Measurements from ENCODE around the gene UBE2H. TPM values are rescaled to one million over a fixed set of nuclear protein-coding genes. Genes with fewer than 3 reads are reported as not detected.

UBE2H gene
- total RNA-seq, 2 donors from 2014 or later = 72.6 to 81.8 TPM

DNA sequence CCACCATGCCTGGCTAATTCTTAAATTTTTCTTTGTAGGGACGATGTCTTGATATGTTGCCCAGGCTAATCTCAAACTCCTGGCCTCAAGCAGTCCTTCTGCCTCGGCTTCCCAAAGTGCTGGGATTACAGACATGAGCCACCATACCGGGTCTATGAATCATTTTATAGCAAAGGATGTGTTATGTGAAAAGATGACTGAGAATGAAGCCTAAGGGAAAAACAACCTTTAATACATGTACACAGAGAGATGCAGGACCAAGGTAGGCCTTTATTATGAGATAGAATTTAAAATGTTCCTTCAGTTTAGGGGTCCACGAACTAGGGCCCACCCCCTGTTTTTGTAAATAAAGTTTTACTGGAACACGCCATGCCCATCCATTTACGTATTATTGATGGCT, 41.0 kb downstream of the UBE2H start:
- no peaks in the 10 kb centered on the region for H3K9me3 ChIP-seq
- no peaks in the 10 kb centered on the region for H3K27me3 ChIP-seq
- DNase-seq (ENCODE audit: low spot score) = no peak
- H3K4me3 ChIP-seq = no peak overlapping the region
- peaks cover 4% of the 10 kb centered on the region for H3K36me3 ChIP-seq
- H3K27ac ChIP-seq = no peak overlapping the region
- TF ChIP-seq, protein P1, sequence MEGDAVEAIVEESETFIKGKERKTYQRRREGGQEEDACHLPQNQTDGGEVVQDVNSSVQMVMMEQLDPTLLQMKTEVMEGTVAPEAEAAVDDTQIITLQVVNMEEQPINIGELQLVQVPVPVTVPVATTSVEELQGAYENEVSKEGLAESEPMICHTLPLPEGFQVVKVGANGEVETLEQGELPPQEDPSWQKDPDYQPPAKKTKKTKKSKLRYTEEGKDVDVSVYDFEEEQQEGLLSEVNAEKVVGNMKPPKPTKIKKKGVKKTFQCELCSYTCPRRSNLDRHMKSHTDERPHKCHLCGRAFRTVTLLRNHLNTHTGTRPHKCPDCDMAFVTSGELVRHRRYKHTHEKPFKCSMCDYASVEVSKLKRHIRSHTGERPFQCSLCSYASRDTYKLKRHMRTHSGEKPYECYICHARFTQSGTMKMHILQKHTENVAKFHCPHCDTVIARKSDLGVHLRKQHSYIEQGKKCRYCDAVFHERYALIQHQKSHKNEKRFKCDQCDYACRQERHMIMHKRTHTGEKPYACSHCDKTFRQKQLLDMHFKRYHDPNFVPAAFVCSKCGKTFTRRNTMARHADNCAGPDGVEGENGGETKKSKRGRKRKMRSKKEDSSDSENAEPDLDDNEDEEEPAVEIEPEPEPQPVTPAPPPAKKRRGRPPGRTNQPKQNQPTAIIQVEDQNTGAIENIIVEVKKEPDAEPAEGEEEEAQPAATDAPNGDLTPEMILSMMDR (IDR thresholded peaks at IDR 0.05) = no peak
- H3K4me1 ChIP-seq = peaks cover 0 to 54% of the 10 kb centered on the region in 2 donors

DNA sequence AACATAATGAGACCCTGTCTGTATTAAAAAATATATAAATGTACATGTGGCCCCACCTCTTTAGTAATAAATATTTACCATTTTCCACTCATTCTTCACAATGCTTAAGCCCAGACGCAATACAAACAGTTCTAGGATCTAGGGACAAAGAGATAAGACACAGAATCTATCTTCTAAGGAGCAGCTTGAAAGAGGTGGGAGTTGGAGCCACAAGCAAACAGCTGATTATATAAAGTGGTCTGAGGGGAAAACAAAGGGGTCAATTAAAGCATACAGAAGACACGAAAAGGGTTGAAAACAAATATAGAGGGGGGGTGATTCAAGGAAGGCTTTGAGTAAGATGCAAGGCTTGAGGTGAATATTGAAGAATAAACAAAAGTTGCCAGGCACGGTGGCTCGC, 43.1 kb downstream of the UBE2H start:
- peaks cover 4% of the 10 kb centered on the region for H3K36me3 ChIP-seq
- no peaks in the 10 kb centered on the region for H3K27me3 ChIP-seq
- peaks cover 0 to 51% of the 10 kb centered on the region in 2 donors for H3K4me1 ChIP-seq
- TF ChIP-seq, protein P1 (IDR thresholded peaks at IDR 0.05) = no peak
- no peak overlapping the region for H3K27ac ChIP-seq
- H3K4me3 ChIP-seq = no peak overlapping the region
- H3K9me3 ChIP-seq = no peaks in the 10 kb centered on the region
- DNase-seq (ENCODE audit: low spot score) = no peak

DNA sequence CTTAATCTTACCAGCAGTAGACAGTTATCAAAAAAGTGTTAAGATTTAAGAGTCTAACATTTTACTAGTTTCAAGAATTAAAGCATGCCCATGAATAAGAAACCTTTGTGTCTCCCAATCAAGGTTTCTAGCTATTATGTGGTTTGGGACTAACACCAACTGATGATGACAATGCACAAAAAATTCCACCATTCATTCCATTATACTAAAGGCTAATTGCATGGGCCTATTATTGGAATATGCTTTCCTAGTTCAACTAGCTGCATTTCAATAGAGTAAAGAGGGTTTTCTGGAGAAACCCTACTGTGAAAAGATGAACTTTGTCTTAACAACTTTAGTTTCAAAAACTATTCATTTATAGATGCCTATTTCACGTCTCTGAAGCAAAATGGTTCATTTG, 44.6 kb downstream of the UBE2H start:
- peaks cover 4% of the 10 kb centered on the region for H3K36me3 ChIP-seq
- H3K9me3 ChIP-seq = no peaks in the 10 kb centered on the region
- TF ChIP-seq, protein P1 (IDR thresholded peaks at IDR 0.05) = no peak
- no peaks in the 10 kb centered on the region for H3K27me3 ChIP-seq
- H3K27ac ChIP-seq = no peak overlapping the region
- H3K4me3 ChIP-seq = no peak overlapping the region
- peaks cover 0 to 47% of the 10 kb centered on the region in 2 donors for H3K4me1 ChIP-seq
- no peak for DNase-seq (ENCODE audit: low spot score)

DNA sequence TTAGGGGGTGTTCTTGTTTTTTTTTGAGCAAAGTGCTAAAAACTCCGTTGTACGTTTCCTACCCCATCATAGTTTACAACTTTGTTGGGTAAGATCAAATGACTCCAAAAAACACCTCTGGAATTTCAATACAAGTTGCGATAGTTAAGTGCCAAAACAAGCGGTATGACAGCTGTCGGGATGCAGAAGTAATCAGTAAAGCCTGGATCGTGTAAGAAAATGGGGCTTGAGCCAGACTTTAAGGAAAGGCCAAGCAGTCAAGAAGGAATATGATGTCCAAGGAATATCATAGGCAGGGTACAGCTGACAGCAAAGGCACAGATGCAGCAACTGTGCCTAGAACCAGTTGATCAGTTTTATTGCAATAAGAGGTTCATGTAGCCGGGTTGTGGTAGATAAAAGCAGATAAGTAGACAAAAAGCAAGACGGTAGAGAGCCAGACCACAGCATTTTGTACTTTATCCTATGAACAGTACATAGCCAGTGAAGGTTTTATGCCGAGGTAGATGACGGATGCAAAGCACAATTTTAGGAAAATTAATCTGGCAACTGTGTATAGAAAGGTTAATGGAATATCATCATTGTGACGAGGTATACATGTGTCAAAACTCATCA, 45.5 kb downstream of the UBE2H start:
- no peak for DNase-seq (ENCODE audit: low spot score)
- Histone ChIP-seq H3K4me1 (peaks cover 0 to 52% of the 10 kb centered on the region in 2 donors), H3K36me3 (peaks cover 4% of the 10 kb centered on the region), H3K27ac (peak overlapping the region; percentile 8 to 33), H3K4me3 (no peak overlapping the region), H3K9me3 (no peaks in the 10 kb centered on the region), H3K27me3 (no peaks in the 10 kb centered on the region)
- TF ChIP-seq, protein P1 (IDR thresholded peaks at IDR 0.05) = no peak

DNA sequence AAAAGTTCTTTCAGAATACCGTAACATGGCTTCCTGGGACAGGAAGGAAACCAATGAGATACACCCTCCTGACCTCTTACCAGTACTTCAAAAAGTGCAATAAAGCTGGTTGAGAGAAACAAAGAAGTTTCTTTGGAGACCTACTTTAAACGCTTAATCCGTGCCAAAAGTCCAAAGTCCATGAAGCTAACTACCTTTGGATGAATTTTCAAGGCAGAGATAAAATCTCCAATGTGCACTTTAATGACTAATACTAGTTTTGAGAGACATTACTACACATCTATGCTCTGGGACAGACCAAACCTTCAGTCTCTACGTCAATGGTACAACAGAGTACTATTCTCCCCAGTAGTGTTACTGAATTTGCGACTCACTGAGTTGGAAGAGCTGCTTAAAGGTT, 46.1 kb downstream of the UBE2H start:
- Histone ChIP-seq H3K9me3 (no peaks in the 10 kb centered on the region), H3K27ac (peak overlapping the region; percentile 8 to 33), H3K4me3 (no peak overlapping the region), H3K4me1 (peaks cover 0 to 52% of the 10 kb centered on the region in 2 donors), H3K36me3 (peaks cover 4% of the 10 kb centered on the region), H3K27me3 (no peaks in the 10 kb centered on the region)
- DNase-seq (ENCODE audit: low spot score) = no peak
- TF ChIP-seq, protein P1 (IDR thresholded peaks at IDR 0.05) = no peak

- Histone ChIP-seq H3K4me3 (no peak overlapping the region), H3K4me1 (peaks cover 0 to 56% of the 10 kb centered on the region in 2 donors), H3K27me3 (no peaks in the 10 kb centered on the region), H3K9me3 (no peaks in the 10 kb centered on the region), H3K27ac (no peak overlapping the region), H3K36me3 (no peaks in the 10 kb centered on the region)
- TF ChIP-seq, protein P1 (IDR thresholded peaks at IDR 0.05) = no peak
- DNase-seq (ENCODE audit: low spot score) = no peak
Observed at GRCh38 chr7:129903935-129904334, 48.8 kb downstream of the UBE2H start.

Data from right atrium auricular region (tissue), 2 donors.